GM18502 (cell line): ENCODE data around the gene DDX25.
"Not testable (repeated sequence)": the region's sequence is repeated elsewhere in the genome, so short reads cannot be mapped to it uniquely, and the experiment has no call there.

Source experiments
- ATAC-seq: cut with Tn5 transposase; IDR thresholded peaks from one replicate; pipeline ENCODE4 v1.9.1; 2021; ENCODE audit warnings: mild to moderate bottlenecking; ENCODE audit not compliant: unreplicated experiment, poor library complexity

DDX25 gene

DNA sequence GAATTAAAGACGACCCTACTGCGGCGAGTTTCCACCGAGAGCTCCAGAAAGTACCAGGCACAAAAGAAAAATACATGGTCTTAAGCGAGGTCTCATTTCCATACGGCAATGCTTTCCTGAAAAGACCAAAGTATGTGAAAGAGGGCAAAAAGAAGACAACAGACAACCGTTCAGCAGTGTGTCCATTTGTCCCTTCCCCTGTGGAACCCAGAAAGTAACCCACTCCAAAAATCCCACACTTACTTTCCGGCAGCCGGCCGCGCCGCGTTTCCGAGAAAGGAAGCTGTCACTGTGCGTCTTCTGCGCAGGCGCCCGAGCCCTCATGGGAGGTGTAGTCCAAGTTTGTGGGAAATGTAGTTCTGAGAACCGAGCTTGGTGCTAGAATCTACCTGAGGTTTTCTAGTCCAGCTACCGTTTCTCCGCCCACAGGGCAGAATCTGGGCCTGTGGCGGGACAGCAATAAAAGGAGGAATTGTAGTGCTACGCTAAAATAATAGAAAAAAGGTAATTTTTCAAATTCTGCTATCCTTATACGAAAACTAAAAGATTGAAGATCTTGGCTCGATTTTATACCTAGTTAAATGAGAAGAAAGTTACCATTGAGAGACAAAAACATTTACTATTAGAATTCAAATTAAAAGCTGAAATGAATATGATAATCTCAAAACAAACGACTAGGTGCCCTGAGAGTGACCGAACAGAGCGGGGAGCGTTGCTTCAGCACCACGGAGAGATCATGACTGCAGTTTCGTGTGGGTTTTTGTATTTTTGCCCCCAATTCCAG is 1.2 kb upstream of the DDX25 start, which contains the start of gene PUS3:
TSS of gene PUS3 (minus strand) at position 280 of the 784 bp plus-strand sequence. CDS start 6,922 bp downstream, outside the sequence.
- peak; percentile 98 for ATAC-seq

GRCh38 chr11:125904678-125905077 is 370 bp downstream of the DDX25 start:
- no peak for ATAC-seq

- ATAC-seq: no peak
Measured at GRCh38 chr11:125910226-125910849, 6.0 kb downstream of the DDX25 start.

DNA sequence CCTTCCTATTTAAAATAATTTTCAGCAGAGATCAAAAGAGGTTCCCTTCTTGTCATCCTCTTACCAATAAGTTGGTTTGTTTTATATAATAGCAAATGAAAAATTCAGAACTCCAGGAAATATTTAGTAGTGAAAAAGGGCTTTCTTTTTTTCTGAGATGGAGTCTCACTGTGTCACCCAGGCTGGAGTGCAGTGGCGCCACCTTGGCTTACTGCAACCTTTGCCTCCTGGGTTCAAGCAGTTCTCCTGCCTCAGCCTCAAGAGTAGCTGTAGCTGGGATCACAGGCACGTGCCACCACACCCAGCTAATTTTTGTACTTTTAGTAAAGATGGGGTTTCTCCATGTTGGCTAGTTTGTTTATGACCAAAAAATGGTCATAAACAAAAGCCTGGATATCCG is 10.3 kb downstream of the DDX25 start:
- not testable (repeated sequence) for ATAC-seq

- ATAC-seq: no peak
Measured at GRCh38 chr11:125916683-125917347, 12.5 kb downstream of the DDX25 start.

- ATAC-seq: no peak
Measured at GRCh38 chr11:125918140-125918840, 14.0 kb downstream of the DDX25 start.

- no peak for ATAC-seq
Measured at GRCh38 chr11:125921042-125921441, 16.7 kb downstream of the DDX25 start.

GRCh38 chr11:125922156-125922555 is 17.8 kb downstream of the DDX25 start:
- ATAC-seq: no peak

- ATAC-seq: peak; percentile 69
Measured at GRCh38 chr11:125923012-125923579, 18.8 kb downstream of the DDX25 start.

GRCh38 chr11:125923633-125924032 is 19.3 kb downstream of the DDX25 start:
- ATAC-seq: no peak

DNA sequence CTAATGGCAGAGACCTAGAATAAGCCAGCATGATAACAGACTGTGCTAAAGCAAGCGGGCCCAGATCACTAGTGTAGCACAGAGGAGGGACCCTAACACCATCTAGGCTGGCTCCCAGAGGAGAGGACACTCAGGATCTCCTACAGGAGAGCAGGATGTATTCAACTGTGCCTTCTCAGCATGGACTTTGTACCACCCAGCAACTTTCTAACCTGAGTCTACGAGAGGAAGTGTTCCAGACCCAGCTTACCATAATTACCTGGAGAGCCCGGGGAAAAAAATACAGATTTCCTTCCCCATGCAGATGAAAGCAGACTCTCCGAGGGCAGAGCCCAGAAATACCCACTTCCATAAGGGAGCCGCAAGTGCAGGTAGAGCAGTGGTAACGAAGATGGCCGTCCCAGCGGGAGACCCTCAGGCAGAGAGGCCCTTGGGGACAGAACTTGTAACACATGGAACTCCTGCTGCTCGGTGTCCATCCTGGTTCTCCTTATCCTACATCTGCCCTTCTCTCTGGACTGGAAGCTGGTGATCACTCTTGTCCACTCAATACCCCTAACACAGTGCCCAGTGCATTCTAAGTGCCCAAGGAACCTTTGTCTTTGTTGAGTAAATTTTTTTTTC is 20.2 kb downstream of the DDX25 start:
- ATAC-seq: no peak

GRCh38 chr11:125925247-125925740 is 21.0 kb downstream of the DDX25 start:
- no peak for ATAC-seq

DNA sequence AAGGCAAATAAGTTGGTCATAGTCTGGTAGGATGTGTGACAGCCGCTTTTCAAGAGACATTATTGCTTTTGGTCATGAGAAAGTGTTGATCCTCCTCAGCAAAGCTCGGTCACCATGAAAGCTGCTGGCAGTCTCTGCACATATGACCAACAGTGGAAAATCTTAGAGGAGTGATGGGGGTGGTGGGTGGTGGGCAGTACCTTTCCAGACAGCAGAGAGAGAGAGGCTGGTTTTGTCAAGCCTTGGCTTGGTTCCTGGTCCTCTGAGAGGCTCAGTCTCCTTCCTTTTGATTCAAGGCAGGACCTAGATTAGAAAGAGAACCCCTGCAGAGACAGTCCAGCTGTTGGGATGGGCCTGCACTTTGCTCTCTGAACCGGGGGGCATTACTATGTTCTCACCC is 21.5 kb downstream of the DDX25 start:
- no peak for ATAC-seq

DNA sequence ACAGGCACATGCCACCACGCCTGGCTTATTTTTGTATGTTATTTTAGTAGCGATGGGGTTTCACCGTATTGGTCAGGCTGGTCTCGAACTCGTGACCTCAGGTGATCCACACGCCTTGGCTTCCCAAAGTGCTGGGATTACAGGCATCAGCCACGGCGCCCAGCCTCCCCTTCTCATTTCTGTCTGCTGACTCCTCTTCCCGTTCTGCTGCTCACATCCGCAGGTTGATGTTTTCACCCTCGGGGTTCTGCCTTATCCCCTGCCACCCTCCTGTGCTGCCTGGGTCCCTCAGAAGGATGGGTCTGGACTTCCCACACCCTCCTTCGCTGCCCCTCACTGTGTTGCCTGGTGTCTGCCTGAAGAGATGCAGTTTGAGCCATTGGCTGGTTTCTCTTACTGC is 22.4 kb downstream of the DDX25 start:
- ATAC-seq: no peak

GRCh38 chr11:125929445-125930075 is 25.3 kb downstream of the DDX25 start:
- no peak for ATAC-seq

- ATAC-seq: no peak
Measured at GRCh38 chr11:125930076-125930450, 25.8 kb downstream of the DDX25 start.

DNA sequence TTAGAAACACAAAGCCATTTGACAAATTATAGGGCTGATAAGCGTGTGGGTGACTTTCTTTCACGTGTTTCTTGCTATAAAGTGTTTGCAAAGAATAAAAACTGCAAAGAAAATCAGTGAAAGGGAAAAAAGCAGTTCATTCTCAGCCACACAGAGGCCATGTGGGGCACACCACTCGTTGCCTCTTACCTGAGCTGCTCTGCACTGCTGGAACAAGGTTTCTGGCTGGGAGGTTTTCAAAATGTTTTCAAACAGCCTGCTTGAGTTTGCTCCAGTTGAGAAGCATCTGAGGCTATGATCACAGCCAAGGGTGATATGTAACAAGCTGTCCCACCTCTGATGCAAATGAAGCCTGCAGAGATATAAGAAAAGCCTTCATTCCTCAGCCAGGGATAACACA is 26.8 kb downstream of the DDX25 start:
- ATAC-seq: no peak

DNA sequence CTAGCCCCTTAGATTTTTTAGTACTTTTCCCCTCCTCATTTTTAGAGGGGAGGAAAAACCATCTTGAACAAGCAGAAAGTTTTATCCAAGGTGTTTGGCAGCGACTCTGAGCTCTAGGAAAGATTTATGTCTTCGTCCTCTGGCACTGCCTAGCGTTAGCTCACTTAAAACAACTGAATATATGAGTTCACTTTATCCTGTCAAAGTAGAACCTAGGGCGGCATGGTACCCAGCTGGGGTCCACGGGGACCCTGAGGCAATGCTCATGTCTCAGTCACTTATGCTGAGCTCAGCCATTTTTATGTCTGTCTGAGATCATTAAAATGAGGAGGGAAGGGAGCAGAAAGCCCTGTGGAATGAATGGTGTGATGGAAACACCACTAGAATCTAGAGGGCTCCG is 27.4 kb downstream of the DDX25 start:
- no peak for ATAC-seq

DNA sequence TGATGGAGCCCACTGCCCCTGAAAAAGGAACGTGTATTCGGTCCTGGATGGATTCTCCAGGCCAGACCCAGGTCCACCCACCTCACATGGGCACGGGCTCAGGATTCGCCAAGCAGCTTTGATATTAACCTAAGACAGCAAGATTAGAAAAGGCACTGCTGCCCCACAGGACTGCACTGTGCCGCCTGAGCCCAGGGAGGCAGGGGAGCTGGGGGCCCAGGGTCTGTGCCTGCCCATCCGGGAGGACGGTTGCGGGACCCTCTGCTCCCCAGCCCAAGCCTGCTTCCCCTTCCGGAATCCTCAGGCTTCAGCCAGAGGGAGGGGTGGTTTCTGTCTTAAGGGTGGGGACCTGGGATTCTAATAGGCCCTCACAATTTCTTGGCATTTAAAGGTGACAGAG is 28.0 kb downstream of the DDX25 start:
- no peak for ATAC-seq
